Stimulated activated CD4-positive, alpha-beta T cell treated with anti-CD3 and anti-CD28 coated beads, Interleukin-4, amount 100 ng/mL, for 1 hour (primary cell): ENCODE measurements around the gene DRD1.

Experiments
- DNase-seq: peaks from one replicate; pipeline ENCODE4 v3.0.0-alpha.2; 2020

Gene DRD1

DNA sequence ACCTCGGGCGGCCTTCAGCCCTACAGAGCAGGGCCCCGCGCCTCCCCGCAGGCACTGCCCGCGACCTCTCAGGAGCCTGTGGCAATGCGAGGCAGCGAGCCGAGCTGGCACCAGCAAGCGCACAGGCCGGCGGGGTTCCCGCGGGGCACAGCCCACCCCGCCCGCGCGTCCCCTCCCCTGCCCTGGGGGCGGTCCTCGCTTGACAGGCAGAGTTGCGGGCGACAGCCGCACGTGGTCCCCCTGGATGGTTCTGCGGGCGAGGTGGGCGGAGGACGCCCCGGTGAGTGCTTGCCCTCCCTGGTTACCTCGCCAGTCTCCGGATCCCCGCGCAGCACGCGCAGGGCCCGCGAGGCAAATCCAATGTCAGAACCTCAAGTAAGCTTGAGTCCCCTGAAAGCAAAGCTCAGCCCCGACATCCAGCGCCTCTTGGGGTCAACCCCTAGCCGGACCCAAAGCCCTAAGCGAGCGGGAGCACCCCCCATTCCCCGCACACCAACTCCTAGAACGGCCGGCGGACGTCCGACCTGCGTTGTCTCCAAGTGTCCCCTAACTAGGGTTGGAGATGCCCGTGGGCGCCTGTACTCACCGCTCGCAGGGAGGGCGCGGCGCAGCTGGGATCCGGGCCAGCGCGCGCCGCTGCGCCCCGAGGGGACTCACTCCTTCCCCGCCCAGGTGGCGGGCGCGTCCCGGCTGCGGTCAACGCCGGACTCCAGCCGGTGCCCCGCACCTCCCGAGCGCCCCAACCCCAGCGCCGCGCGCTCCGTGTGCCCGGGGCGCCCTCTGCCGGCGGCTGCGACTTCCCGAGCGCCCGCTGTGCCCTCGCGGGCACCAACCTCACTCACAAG, at the start of gene DRD1:
TSS of gene DRD1 (minus strand) at position 123 of the 845 bp plus-strand sequence. CDS start 1,083 bp downstream, outside the sequence.
- DNase-seq = peak; percentile 68

DNA sequence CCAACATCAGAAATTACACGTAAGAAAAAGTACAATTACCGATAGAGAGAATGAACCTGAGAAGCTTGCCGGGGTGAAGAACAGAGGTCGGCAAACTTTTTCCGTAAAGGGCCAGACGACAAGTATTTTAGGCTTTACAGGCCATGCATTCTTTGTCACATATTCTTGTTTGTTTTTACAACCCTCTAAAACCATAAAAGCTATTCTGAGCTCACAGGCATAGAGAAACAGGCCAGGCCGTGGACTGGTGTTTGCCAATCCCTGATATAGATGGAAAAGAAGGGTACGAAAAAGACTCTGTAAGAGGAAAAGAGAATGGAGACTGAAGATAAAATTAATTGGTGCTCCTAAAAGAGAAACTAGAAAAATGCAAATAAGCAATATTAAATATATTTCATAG, 49.7 kb upstream of the DRD1 start:
- DNase-seq = no peak

DNA sequence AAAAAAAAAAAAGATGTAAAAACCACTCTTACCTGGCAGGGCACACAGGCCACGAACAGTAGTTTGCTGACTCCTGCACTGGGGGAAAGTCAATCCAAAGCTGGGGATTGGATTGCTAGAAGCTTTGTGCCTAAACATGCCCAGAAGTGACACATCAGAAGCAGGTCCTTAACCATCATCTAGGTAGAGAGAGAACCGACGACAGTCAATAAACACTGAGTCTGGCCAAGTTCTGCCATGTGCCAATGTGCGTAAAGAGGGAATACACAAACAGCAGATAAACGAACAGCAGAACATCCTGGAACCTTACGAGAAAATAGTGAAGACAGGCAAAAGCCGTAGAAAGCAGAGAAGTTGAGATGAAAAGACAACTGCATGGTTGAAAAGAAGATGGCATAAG, 49.3 kb upstream of the DRD1 start:
- no peak for DNase-seq

DNA sequence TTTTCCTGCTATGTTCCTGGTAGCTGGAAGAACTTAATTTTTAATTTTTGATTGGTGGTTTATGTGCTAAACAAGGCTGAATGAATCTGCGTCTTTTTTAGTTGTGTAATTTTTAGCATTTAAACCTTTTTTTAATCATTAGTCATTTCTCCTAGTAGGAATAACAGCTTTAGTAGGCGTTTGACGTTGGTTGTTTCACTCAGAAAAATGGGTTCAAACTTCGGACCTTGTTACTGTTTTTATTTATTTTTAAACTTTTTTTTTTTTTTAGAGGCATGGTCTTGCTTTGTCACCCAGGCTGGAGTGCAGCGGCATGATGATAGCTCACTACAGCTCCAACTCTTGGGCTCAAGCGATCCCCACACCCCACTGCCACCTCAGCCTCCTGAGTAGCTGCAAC, 47.2 kb upstream of the DRD1 start:
- DNase-seq = no peak

DNA sequence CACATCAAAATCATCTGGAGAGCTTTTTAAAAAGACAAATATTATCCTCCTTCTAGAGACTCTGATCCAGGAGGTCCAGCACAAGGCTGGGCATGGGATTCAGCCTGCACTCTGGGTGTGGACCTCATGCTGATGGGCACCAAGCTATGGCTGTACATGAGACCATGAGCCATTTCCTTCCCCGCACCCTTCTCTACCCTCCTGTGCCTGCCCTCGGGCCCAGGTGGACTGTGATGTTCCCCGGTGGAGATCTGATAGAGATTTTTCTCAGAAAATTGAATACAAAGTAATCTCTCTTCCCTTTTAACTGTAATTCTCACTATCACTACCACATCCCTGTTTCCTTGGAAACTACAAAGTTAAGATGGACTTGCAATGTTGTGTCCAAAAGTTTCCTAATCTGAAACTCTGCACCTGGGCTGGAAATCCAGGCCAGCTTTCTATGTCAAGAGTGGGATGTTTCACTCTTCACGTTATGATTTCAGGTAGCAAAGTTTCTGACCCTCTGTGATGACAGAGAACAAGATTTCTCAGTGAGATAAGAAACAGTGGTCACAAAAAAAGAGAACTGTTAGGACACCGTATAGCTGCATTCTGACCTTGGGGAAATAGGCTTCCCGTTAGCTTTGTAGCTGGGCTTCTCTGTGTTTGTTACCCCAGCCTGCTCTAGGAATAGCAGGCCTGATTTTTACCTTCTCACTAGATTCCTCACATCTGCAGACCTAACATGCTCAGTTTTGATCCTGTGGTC, 45.9 kb upstream of the DRD1 start:
- no peak for DNase-seq

DNA sequence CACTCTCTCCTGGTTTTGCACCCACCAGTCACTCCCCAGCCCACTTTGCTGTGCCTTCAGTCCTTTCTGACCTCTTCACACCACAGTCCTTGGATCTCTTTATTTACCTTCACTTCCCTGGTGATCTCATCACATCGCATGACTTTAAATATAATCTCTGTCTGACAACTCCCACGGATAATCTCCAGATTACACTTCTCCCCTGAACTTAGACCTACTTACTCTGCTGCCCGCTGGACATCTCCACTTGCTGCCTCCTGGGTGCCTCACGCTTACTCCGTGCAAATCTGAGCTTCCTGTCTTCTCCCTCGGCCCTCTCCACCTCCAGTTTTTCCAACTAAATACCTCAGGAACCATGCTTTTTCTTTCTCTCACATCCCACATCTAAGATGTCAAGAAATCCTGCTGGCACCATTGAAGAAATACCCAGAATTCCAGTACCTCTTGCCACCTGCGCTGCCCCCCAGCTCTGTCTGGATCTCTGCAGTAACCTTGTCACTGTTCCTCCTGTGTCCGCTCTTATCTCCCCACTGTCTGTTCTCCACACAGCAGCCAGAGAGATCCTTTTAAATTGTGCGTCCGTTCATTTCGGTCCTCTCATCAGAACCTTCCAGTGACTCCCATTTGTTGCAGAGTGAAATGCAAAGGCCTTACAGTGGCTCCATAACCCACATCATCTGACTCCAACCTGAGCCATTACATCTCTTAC, 43.7 kb upstream of the DRD1 start:
- no peak for DNase-seq

DNA sequence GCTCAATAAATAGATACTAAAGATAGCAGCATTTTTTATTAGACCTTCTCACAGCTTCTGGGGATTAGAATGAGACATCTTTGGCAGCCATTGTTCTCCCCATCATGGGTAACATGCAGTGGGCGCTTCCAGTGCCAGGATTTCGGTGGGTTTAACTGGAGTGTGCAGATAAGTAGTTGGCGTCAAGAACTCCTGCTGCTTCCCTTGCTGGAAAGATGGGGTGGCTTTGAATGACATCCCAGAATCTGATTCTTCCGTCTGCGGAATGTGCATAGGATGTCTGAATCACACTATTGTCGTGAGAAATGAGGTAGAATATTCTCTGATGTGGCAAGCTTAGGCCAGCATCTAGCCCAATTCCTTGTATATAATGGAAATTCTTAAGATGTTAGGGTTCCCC, 41.6 kb upstream of the DRD1 start:
- no peak for DNase-seq

DNA sequence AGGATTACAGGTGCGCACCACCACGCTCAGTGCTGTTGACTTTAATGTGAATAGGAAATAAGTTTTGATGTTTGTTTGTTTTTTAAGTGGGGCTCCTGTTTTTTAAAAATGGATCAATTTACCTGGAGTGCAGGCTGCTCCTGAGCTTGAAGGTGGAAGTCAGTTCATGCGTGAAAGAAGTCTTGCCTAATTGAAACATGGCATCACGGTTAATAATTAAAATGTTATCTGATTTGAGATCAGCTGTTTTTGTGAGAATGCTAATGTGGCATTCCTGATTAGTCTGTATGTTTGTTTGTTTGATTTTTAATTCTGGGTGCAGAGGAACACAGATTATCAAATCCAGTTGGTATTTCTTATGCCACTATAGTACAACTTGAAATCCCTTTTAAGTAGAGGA, 40.8 kb upstream of the DRD1 start:
- DNase-seq = no peak

DNA sequence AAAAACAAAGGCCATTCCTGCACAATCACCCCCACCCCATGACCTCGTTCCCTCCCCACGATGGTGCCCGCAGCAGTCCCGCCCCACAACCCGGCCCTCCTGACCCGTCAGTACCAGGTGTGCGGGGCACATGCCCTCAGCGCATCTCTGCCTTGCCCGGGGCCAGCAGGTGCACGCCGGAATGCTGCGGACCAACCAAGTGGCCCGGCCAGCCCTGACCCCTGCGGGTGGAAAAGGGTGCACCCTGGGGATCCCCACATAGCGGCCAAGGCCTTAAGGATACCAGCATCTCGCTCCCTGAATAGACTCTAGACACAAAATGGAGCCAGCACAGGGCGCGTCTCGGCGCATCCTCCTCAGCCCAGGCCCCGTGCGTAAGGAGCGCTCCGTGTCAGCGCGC, 40.3 kb upstream of the DRD1 start:
- no peak for DNase-seq

DNA sequence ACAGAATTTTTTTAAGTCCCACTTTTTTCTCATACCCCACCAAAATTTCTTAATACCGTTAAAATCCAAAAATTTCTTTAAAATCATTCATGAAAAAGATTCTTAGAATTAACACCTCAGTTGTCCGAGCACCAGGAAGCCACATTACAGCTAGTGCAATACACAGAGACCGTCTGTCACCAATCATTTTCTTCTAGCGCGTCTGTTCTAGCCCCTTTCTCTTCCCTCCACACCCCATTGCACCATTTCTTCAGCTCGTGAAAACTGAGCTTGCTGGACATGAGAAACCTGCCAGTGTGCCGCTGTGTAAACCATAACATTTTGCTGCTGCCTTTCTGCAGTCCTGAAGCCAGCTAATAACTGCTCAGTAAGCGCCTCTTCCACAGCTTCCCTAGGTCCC, 39.4 kb upstream of the DRD1 start:
- DNase-seq = no peak

DNA sequence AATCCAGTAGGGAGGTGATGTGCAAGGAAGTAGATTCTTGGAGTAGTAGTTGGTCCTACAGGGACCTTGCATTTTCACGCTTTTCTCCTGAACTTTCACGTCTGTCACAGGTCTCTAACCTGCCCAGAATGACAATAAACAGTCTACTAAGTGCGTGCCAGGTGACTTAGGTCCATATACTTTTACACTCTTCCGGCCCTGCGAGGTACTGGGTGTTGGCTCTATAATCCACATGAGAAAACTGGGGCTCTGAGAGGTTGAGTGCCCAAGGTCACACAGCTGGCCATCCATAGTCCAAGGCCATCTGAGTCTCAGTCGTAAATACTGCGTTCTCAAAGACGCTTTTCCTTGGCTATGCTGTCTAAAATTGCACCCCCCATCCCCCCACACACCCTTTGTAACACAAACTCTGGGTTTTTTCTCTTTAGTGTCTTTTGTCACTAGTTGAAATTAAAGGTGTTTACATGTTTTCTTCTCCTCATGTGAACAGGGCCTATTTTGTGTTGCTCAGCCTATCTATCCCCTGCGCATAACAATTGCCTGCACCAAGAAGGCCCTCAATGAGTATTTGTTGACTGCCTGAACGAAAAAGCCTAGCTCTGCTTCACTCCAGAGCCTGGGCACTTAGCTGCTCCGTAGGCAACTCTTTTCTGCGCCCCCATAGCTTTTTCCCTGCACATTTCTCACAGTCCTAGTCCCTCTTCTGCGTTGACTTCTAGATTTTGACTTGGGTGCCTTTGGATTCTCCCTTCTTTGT, 35.3 kb upstream of the DRD1 start:
- DNase-seq = no peak

DNA sequence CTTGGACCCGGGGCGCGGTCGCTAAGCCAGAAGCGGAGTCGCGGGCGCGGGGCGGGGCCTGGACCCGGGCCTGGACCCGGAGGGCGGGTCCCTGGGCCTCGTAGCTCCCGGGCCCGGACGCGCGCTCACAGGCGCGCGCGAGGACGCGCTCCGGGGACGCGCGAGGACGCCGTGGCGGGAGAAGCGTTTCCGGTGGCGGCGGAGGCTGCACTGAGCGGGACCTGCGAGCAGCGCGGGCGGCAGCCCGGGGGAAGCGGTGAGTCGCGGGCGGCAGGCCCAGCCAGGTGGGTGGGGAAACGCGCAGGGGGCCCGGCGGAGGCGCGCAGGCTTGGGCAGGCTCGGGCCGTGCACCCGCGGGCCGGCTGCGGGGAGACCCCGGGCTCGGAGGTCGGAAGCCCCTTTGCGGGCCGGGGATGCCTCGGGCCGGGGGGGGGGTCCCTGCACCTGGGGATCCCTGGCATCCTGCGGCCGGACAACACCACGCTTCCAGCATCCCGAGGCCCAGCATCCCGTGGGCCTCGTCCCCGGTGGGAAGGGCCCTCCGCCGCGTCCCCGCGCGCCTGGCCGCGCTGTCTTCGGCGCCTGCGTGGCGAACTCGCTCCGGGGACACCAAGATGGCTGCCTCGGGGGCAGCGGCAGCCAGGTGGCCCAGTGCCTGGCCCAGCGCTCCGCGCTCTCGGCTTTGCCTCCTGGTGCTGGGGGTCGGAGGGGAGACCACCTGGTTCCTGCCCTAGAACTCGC, 34.6 kb upstream of the DRD1 start, which contains the start of gene SFXN1:
TSS of gene SFXN1 (plus strand) at position 177 of the 741 bp plus-strand sequence. CDS start 13,544 bp downstream, outside the sequence.
- DNase-seq = peak; percentile 82

DNA sequence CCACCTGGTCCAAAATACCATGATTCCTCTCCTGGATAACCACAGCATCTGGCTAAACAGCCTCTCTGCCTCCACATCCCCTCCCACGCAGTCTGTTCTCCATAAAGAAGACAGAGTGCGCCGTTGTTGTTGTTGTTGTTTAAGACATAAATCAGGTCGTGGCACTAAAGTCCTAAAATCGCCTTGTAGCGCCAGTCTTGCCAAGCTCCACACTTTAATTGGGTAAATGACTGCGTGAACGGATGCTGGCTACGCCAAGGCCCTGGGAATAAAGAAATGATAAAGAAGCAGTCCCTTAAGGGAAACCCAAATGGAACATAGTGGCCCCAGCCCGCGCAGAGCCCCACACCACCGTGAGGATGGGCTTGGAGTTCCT, 34.0 kb upstream of the DRD1 start:
- no peak for DNase-seq

DNA sequence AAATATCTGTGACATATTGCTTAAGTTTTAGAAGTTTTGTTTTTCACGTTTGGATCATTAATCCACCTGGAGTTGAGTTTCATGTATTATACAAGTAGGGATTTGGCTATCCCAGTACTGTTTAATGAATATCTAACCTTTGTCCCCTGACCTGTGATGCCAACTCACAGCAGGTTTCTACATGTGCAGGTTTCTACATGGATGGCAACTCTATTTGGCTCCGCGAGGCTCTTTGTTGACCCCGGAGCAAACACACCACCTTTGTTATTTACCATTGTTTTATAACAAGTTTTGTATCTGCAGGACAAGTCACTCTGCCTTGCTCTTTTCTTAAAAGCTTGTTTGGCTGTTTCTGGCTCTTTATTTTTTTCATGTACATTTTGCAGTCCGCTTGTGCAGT, 33.5 kb upstream of the DRD1 start:
- DNase-seq = no peak

DNA sequence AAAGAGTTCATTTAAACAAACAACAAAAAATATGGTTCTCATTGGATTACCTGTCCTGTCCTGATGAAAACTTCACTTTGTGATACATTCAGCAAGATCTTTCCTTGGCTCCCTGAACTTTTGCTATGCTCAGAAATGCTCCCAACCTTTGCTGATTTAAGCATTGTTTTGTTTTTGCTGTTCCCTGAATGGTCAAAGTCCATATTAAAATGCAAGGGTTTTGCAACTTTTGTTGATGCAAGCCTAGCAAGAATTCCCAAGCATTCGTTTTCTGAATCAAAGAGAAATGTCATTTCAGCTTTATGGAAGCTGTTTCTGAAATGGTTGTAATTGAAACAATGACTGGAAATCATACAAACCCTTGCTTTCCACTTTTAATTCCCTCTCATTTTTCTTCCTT, 31.3 kb upstream of the DRD1 start:
- DNase-seq = no peak

DNA sequence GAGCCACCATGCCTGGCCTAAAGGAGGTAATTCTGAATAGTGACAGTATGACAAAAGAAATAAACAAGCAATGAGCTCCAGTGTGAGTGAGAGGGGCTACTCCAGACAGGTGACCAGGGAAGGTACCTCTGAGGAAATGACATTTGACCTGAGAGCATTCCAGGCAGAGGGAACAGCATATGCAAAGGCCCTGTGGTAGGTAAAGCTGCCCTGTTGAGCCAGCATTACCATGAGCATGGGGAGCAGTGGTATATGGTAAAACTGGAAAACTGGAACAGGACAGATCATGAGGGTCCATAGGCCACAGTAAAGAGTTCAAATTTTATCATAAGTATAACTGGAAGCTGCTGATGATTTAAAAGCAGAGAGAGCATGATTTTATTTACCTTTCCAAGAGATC, 28.4 kb upstream of the DRD1 start:
- no peak for DNase-seq

DNA sequence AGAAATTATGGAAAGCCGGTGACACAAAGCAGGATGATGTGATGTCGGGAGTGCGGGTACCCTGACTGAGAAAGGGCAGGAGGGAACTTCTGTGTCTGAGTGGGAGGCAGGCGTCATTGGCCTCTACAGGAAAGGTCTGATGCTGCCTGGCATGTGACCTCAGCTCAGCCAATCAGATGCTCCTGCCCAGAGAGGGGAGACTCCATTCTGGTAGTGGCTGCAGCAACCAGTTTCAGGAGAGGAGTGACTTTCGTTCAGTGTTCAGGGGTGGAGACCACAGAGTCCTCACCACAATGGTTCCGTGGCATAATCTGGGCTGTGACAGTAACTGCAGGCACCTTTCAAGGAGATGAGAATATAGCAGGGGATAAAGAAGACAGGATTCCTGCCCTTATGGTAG, 27.6 kb upstream of the DRD1 start:
- DNase-seq = no peak

DNA sequence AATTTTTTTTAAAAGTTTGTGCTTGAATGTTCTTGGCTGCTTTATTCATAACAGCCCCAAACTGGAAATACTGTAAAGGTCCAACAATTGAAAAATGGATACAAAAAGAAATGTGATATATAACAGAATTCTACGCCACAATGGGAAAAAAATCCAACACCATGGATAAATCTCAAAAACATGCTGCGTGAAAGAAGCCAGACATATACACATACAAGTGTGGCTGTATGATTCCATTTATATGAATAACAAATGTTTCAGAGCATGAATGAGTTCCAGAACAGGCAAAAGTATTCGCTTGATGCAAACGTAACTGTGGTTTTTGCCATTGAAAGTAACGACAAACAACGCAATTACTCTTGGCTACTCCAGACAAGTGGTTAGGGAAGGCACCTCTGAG, 27.2 kb upstream of the DRD1 start:
- DNase-seq = no peak

DNA sequence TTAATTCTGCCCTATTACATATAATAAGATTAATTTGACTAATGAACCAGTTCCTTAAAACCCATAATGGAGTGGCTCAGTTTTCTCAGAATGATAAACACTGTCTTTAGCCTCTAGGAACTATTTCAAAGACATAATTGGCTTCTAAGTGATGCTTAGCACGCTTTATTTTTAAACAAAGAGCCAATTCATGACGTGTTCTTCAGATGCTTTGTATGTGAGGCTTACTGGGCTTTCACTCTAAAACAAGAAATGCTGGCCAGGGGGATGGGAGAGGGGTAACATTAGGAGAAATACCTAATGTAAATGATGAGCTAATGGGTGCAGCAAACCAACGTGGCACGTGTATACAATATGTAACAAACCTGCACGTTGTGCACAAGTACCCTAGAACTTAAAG, 26.8 kb upstream of the DRD1 start:
- no peak for DNase-seq

DNA sequence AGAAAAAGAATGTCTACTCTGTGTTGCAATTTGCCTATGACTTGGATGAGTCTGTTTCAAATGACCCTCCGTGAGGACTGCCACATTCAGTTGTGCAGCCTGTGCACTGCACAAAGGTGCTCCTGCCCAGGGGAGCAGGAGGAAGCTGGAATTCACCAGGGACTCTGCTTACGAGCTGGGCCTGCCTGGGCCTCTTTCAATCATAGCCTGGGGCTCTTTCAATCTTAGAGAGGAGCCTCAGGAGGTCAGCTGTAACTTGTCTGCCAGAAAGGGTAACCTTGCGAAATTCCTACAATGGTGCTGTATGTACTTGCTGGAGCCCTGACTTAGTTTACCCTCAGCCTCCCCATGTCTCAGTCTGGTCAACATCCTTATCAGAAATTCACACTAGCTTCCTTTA, 25.9 kb upstream of the DRD1 start:
- no peak for DNase-seq

DNA sequence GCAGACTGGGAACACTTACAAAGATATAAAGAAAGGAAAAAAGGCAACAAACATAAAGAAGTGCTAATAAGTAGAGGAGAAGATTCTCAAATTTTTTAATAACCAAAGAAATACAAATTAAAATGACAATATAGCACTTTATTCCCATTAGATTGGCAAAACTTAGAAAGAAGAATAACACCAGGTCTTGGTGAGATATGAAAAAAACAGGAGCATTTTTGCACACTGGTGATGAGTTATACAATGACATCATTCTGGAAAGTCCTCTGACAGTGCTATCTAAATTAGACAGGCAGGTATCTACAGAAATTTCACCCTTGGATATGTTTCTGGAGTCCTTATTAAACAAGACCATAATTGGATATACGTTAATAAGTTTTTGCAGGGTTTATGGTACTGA, 24.9 kb upstream of the DRD1 start:
- DNase-seq = no peak

DNA sequence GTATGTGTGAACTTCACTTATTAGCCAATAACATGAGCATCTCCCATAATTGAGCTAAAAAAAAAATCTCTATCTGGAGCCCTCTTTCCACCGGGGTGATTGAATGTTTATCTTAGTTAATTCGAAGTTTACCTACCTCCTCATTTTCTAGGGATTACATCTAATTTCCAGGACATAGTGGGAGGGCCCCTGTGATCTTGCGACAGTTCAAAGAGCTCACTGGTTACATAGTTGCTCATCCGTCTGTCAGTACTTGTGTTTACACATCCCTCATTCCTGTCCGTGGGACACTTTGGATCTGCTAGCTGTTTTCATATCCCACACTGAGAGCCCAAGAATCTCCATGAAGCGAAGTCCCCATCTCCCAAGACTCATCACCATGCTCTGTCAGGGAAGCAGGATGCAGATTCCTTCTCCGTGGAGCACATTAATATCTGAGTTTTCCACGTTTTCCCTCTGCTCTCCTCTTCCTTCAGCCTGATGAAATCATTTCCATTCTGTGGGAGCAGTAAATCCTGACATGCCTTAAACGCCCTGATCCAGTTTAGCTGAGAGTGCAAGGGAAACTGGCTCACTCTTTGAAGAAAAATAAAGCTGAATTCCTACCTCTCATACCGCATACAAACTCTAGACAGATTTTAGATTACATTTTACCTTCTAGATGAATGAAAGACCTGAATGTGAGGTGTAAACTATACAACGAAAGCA, 24.2 kb upstream of the DRD1 start:
- DNase-seq = no peak
